GM19324 (cell line): ENCODE data around the gene FRMD4A.
"Not testable (repeated sequence)": the region's sequence is repeated elsewhere in the genome, so short reads cannot be mapped to it uniquely, and the experiment has no call there.

Source experiments
- ATAC-seq: cut with Tn5 transposase; IDR thresholded peaks from one replicate; pipeline ENCODE4 v1.9.1; 2021; ENCODE audit warnings: mild to moderate bottlenecking, moderate library complexity; ENCODE audit not compliant: unreplicated experiment, low FRiP score

Gene FRMD4A

GRCh38 chr10:13899941-13900340 is 430.8 kb downstream of the FRMD4A start:
- no peak for ATAC-seq

GRCh38 chr10:13896146-13896545 is 434.6 kb downstream of the FRMD4A start:
- not testable (repeated sequence) for ATAC-seq

GRCh38 chr10:13894412-13895093 is 436.2 kb downstream of the FRMD4A start:
- ATAC-seq, result no peak

GRCh38 chr10:13893926-13894325 is 436.8 kb downstream of the FRMD4A start:
- ATAC-seq, result no peak

GRCh38 chr10:13892871-13893270 is 437.9 kb downstream of the FRMD4A start:
- no peak for ATAC-seq

- ATAC-seq, result no peak
Observed at GRCh38 chr10:13892001-13892491, 438.7 kb downstream of the FRMD4A start.

- no peak for ATAC-seq
Observed at GRCh38 chr10:13891128-13892000, 439.4 kb downstream of the FRMD4A start.

GRCh38 chr10:13890233-13891127 is 440.2 kb downstream of the FRMD4A start:
- ATAC-seq, result no peak

GRCh38 chr10:13887761-13888160 is 443.0 kb downstream of the FRMD4A start:
- no peak for ATAC-seq

- no peak for ATAC-seq
Observed at GRCh38 chr10:13885238-13885990, 445.3 kb downstream of the FRMD4A start.

GRCh38 chr10:13883636-13884444 is 446.9 kb downstream of the FRMD4A start:
- no peak for ATAC-seq

- ATAC-seq, result no peak
Observed at GRCh38 chr10:13882119-13882711, 448.5 kb downstream of the FRMD4A start.

GRCh38 chr10:13880760-13881159 is 450.0 kb downstream of the FRMD4A start:
- no peak for ATAC-seq

- no peak for ATAC-seq
Observed at GRCh38 chr10:13877154-13877909, 453.4 kb downstream of the FRMD4A start.

GRCh38 chr10:13873196-13873595 is 457.5 kb downstream of the FRMD4A start:
- ATAC-seq, result no peak

GRCh38 chr10:13872411-13872810 is 458.3 kb downstream of the FRMD4A start:
- ATAC-seq, result no peak

- no peak for ATAC-seq
Observed at GRCh38 chr10:13871776-13872175, 458.9 kb downstream of the FRMD4A start.

GRCh38 chr10:13871011-13871410 is 459.7 kb downstream of the FRMD4A start:
- no peak for ATAC-seq
